ENCODE measurements around the gene SEMA5A.

DNA sequence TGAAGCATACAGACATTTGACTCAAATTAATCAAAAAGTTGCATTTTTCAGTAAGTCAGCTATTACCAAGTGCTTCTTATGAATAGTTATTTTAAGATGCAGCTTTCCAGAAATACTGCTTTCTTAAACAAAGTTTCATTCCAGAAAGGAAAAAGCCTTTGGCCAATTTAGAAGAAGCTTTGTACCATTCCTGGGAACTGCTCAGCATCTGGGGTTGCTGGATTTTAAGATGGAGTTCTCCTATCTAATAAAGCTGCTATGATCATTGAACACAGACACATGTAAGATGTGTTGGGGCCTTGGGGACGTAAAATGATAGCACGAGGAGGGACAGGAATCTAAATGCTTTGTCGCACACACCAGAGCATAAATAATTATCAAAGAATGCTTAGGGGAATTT, 130.8 kb downstream of the SEMA5A start:
- no peak for TF ChIP-seq POLR2AphosphoS5 (IDR thresholded peaks at IDR 0.05; ENCODE audit: low read depth, low read length)
- no peak for TF ChIP-seq TAF1 (IDR thresholded peaks at IDR 0.05; ENCODE audit: borderline replicate concordance, insufficient read depth, low read length)
- TF ChIP-seq SIN3A (IDR thresholded peaks at IDR 0.05; ENCODE audit: borderline replicate concordance, insufficient read depth, low read length): no peak
